ENCODE results near the gene DNAH8.
"Not testable (repeated sequence)": the region's sequence is repeated elsewhere in the genome, so short reads cannot be mapped to it uniquely, and the experiment has no call there.

The DNAH8 gene

GRCh38 chr6:38912378-38912777 is 197.3 kb downstream of the DNAH8 start:
- no peak for DNase-seq

- no peak for DNase-seq
These were observed 200.3 kb downstream of the DNAH8 start for GRCh38 chr6:38915205-38915925.

GRCh38 chr6:38921540-38921939 is 206.4 kb downstream of the DNAH8 start:
- DNase-seq = not testable (repeated sequence)

GRCh38 chr6:38924791-38925509 is 209.8 kb downstream of the DNAH8 start:
- DNase-seq = no peak

GRCh38 chr6:38929560-38929959 is 214.4 kb downstream of the DNAH8 start:
- no peak for DNase-seq

- peak; percentile 14 for DNase-seq
These were observed 218.3 kb downstream of the DNAH8 start for GRCh38 chr6:38933426-38933825.

GRCh38 chr6:38935051-38935450 is 219.9 kb downstream of the DNAH8 start:
- DNase-seq = no peak

- peak; percentile 8 for DNase-seq
These were observed 222.9 kb downstream of the DNAH8 start for GRCh38 chr6:38937839-38938613.

GRCh38 chr6:38938741-38939140 is 223.6 kb downstream of the DNAH8 start:
- DNase-seq = no peak

GRCh38 chr6:38942442-38942841 is 227.3 kb downstream of the DNAH8 start:
- DNase-seq = no peak

GRCh38 chr6:38942965-38943364 is 227.9 kb downstream of the DNAH8 start:
- DNase-seq = no peak

- no peak for DNase-seq
These were observed 228.9 kb downstream of the DNAH8 start for GRCh38 chr6:38943964-38944363.

- no peak for DNase-seq
These were observed 229.7 kb downstream of the DNAH8 start for GRCh38 chr6:38944655-38945279.

GRCh38 chr6:38955861-38956260 is 240.8 kb downstream of the DNAH8 start:
- DNase-seq = no peak

GRCh38 chr6:38957426-38957825 is 242.3 kb downstream of the DNAH8 start:
- no peak for DNase-seq

GRCh38 chr6:38959138-38959537 is 244.0 kb downstream of the DNAH8 start:
- DNase-seq = no peak

- DNase-seq = no peak
These were observed 253.6 kb downstream of the DNAH8 start for GRCh38 chr6:38968702-38969149.

GRCh38 chr6:38973178-38974057 is 258.3 kb downstream of the DNAH8 start:
- DNase-seq = peak; percentile 30

- DNase-seq = no peak
These were observed 259.5 kb downstream of the DNAH8 start for GRCh38 chr6:38974389-38975151.

GRCh38 chr6:38975621-38976049 is 260.5 kb downstream of the DNAH8 start:
- no peak for DNase-seq

GRCh38 chr6:38976051-38976450 is 260.9 kb downstream of the DNAH8 start:
- DNase-seq = no peak
